Measurements from ENCODE around the gene ISYNA1.

DNA sequence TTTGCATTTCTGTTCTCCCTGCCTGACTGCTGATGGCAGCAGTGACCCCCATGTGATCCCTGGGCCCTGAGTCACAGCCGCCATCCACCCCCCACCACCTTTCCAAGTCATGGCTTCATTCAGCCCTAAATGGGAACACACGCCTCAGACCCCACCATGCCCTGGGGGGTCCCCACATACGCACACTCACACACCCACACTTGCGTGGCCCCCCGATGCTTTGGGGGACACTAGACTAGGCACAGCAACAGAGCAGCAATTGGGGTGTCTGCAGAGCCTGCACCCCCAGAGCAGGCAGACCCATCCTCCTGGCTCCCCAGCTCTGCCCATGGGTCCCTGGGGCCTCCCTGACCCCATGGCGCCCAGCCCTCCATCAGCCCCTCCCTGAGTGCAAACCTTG, 5.5 kb upstream of the ISYNA1 start:
- TF ChIP-seq POLR2A (IDR thresholded peaks at IDR 0.05; ENCODE audit: low read length) (no peak), CEBPB (IDR thresholded peaks at IDR 0.05) (no peak), EP300 (IDR thresholded peaks at IDR 0.05) (no peak), RAD21 (conservative IDR thresholded peaks at IDR 0.05 in 1 of 2, IDR thresholded peaks at IDR 0.05 in 1 of 2) (no peak), MAFK (IDR thresholded peaks at IDR 0.05; ENCODE audit: partially characterized antibody) (no peak)
- TF ChIP-seq, protein P1, sequence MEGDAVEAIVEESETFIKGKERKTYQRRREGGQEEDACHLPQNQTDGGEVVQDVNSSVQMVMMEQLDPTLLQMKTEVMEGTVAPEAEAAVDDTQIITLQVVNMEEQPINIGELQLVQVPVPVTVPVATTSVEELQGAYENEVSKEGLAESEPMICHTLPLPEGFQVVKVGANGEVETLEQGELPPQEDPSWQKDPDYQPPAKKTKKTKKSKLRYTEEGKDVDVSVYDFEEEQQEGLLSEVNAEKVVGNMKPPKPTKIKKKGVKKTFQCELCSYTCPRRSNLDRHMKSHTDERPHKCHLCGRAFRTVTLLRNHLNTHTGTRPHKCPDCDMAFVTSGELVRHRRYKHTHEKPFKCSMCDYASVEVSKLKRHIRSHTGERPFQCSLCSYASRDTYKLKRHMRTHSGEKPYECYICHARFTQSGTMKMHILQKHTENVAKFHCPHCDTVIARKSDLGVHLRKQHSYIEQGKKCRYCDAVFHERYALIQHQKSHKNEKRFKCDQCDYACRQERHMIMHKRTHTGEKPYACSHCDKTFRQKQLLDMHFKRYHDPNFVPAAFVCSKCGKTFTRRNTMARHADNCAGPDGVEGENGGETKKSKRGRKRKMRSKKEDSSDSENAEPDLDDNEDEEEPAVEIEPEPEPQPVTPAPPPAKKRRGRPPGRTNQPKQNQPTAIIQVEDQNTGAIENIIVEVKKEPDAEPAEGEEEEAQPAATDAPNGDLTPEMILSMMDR (IDR thresholded peaks at IDR 0.05): no peak
